Right lobe of liver (tissue), 4 donors: Measurements from ENCODE around the gene BTNL3.

Source experiments
- CTCF ChIP-seq, 4 donors: fragments of 200-600 bp in 3 of 4; fragments of 450-650 bp in 1 of 4; IDR thresholded peaks; one replicate each; pipeline versions ENCODE4 v1.5.1 to v1.8.0; 2016 to 2022; ENCODE audit warnings: antibody characterized with exemption in 4 of 4, mild to moderate bottlenecking in 2 of 4
- POLR2A ChIP-seq: fragments of 450-650 bp; IDR thresholded peaks from one replicate; pipeline ENCODE4 v1.6.1; 2017; ENCODE audit warnings: antibody characterized with exemption, mild to moderate bottlenecking
- donor health status: DM: no; HTN: no; CAD: no.
- donor health status: DM: no; HTN: no; CAD: no.
- donor health status: DM: no; HTN: yes; CAD: no.

GRCh38 chr5:180976518-180976917 is 12.1 kb upstream of the BTNL3 start:
- TF ChIP-seq POLR2A (no peak), CTCF (IDR thresholded peaks at IDR 0.05) (no peak)
